Mesodermal cell (in vitro differentiated cells): ENCODE measurements around the gene NR4A3. TPM values are rescaled to one million over a fixed set of nuclear protein-coding genes. Genes with fewer than 3 reads are reported as not detected.
A peak's percentile ranks its signal among the peaks of the same experiment; 100 is the strongest.
"Not testable (repeated sequence)": the region's sequence is repeated elsewhere in the genome, so short reads cannot be mapped to it uniquely, and the experiment has no call there.

Source experiments
- H3K27ac ChIP-seq: 2 replicates; pipeline ENCODE4 v1.7.0; 2013; ENCODE audit warnings: mild to moderate bottlenecking, low read depth, low read length, moderate library complexity; ENCODE audit not compliant: severe bottlenecking
- H3K36me3 ChIP-seq: 2 replicates; pipeline ENCODE4 v1.7.1; 2013; ENCODE audit warnings: mild to moderate bottlenecking, low read length, moderate library complexity; ENCODE audit not compliant: control insufficient read depth, insufficient read depth
- H3K4me1 ChIP-seq: one replicate; pipeline ENCODE4 v1.7.1; 2013; ENCODE audit warnings: mild to moderate bottlenecking, low read length; ENCODE audit not compliant: insufficient read depth, control insufficient read depth, poor library complexity, severe bottlenecking
- H3K4me3 ChIP-seq: 2 replicates; pipeline ENCODE4 v1.7.0; 2013; ENCODE audit warnings: low read length, control low read depth, mild to moderate bottlenecking; ENCODE audit not compliant: insufficient read depth, poor library complexity, severe bottlenecking; ENCODE audit errors: extremely low read depth
- H3K9me3 ChIP-seq: 2 replicates; pipeline ENCODE4 v1.7.1; 2013; ENCODE audit warnings: mild to moderate bottlenecking, low read length, moderate library complexity; ENCODE audit not compliant: control insufficient read depth
- WGBS, 2 experiments: methylation state at CpG; one replicate each; pipeline ENCODE4 v1.1.5; 2013; ENCODE audit warnings: missing lambda C conversion rate in 2 of 2; ENCODE audit not compliant: insufficient coverage in 2 of 2; 5-methylcytosine and 5-hydroxymethylcytosine counted together
- polyA plus RNA-seq, 2 experiments: library from polyadenylated mRNA; stranded (reverse); fragments of 50-300 nt; gene quantifications; one replicate each; pipeline ENCODE4 v1.2.3, GENCODE V29; 2013

NR4A3 gene
- 0.96 TPM for polyA plus RNA-seq (2013, experiment 1 of 2)
- 0.81 TPM for polyA plus RNA-seq (2013, experiment 2 of 2)

DNA sequence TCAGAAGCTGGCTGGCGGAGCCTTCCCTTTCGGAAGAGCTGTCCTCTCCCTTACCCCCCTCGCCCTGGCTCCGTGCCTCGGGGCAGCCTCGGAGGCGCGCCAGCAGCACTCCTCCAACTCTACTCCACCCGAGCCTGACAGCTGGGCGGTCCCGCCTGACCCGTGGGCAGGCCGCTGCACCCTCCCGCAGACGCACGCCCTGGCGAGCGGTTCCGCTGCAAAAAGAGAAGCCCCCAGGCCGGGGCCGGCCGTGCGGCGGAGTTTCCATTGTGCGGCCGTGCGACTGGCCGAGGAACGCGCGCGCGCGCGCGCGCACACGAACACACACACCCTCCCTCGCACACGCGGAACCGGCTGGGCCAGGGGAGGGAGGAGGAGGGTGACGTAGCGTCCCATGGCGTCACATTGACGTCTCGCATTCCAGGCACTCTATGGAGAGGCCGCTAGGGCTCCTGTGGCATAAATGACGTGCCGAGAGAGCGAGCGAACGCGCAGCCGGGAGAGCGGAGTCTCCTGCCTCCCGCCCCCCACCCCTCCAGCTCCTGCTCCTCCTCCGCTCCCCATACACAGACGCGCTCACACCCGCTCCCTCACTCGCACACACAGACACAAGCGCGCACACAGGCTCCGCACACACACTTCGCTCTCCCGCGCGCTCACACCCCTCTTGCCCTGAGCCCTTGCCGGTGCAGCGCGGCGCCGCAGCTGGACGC lies at the start of gene NR4A3:
Gene NR4A3 (plus strand): TSS at position 490 of the 713 bp plus-strand sequence. CDS start 6,158 bp downstream, outside the sequence.
- Histone ChIP-seq H3K36me3 (no peaks in the 10 kb centered on the region), H3K27ac (peak within 1 kb of the TSS; percentile 87), H3K9me3 (no peaks in the 10 kb centered on the region), H3K4me3 (peak within 1 kb of the TSS; percentile 71), H3K4me1 (peaks cover 12% of the 10 kb centered on the region)
- 0% methylated on average over 34 to 37 of the region's 75 CpGs for WGBS, 2 experiments

DNA sequence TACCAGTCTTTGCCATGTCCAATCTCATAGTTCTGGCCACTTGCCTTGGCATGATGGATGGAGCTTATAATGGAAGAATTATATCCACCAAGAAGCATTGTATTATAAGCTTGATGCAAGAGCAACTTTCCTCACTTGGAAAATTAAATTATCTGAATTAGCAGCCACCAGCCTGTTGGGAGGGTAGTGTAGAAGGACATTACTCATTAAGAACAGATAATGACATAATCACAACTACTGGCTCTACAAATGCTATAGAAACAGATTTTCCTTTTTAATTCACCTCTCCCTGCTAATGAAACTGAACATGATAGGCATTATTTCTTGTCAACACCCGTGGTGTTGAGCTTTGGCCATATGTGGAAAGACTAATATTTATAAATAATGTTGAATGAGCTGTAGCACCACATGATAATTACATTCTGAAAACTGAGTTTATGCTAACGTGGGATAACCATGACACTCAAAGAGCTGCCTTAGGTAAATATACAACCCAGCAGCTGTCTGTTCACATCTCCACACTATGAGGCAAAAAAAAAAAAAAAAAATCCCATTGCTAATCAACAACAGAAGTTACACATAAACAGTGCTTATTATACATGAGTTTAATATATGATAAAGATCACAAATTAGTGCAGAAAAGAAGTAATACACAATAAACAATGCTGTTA lies 48.1 kb upstream of the NR4A3 start:
- WGBS, 2 experiments: 40% methylated on average over 1 of the region's 2 CpGs; no CpG with 5 or more reads in 1 of the 2 experiments
- no peaks in the 10 kb centered on the region for H3K9me3 ChIP-seq
- no peak overlapping the region for H3K4me3 ChIP-seq
- no peaks in the 10 kb centered on the region for H3K4me1 ChIP-seq
- no peak overlapping the region for H3K27ac ChIP-seq
- no peaks in the 10 kb centered on the region for H3K36me3 ChIP-seq

DNA sequence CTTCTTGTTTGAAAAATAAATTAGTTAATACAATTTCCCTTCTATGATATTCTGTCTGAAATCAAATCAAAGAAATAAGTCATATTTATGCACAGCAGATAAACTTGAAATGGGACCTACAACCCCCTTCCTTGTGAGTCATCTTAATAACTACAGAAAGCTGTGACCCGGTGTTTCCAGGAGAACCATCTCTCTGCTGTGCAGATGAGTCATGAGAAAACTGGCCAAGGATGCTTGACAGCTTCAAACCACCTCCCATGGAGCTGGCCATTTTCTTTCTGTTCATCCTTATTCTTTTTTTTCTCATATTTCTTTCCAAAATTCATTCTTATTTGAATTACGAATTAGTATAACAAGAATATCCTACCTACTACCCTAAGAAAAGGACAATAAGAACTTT lies 43.4 kb upstream of the NR4A3 start:
- H3K9me3 ChIP-seq: no peaks in the 10 kb centered on the region
- 100% methylated on average over 1 of the region's 2 CpGs for WGBS, 2 experiments
- H3K36me3 ChIP-seq: no peaks in the 10 kb centered on the region
- no peak overlapping the region for H3K4me3 ChIP-seq
- H3K27ac ChIP-seq: no peak overlapping the region
- H3K4me1 ChIP-seq: no peaks in the 10 kb centered on the region

DNA sequence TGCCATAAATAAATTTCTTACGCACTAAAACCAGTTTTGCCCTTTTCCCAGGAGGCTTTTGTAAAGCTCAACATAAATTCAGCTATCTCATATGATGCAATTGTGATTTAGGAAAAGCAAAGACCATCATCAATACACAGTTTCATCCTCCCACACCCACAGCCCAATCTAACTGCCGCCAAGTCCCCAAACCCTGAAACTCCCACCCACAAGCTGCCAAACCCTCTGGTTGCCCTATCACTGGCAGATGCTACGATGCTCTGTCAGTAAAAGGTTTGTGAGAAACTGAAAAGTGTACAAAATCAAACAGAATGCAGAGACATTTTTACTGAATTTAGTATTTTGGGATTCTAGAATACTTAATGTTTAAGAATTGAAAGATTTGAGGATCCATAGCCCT lies 42.8 kb upstream of the NR4A3 start:
- WGBS, 2 experiments: 100% methylated on average over 1 of the region's 3 CpGs; no CpG with 5 or more reads in 1 of the 2 experiments
- no peaks in the 10 kb centered on the region for H3K9me3 ChIP-seq
- H3K4me1 ChIP-seq: no peaks in the 10 kb centered on the region
- no peak overlapping the region for H3K27ac ChIP-seq
- H3K4me3 ChIP-seq: no peak overlapping the region
- no peaks in the 10 kb centered on the region for H3K36me3 ChIP-seq

DNA sequence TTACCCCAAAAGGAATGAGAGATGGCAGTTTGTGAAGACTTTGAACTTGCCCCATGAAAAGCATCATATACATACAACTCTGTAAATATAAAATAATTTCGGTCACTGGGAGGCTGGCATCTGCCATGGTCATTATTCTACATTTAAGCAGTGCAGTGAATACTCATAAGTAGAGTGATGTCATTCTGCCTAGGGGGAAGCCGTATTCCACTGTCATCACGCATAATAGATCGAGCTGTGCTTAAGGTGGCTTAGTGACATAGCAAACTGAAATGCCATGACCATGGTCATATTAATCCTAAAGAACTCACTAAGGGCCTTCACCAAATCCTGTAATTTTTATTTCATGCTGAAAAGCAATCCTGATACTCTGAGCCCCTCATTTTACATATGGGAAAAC lies 42.4 kb upstream of the NR4A3 start:
- no peaks in the 10 kb centered on the region for H3K36me3 ChIP-seq
- no peak overlapping the region for H3K4me3 ChIP-seq
- WGBS, 2 experiments: 78 to 81% methylated on average over 3 to 4 of the region's 4 CpGs
- H3K4me1 ChIP-seq: no peaks in the 10 kb centered on the region
- no peaks in the 10 kb centered on the region for H3K9me3 ChIP-seq
- no peak overlapping the region for H3K27ac ChIP-seq

DNA sequence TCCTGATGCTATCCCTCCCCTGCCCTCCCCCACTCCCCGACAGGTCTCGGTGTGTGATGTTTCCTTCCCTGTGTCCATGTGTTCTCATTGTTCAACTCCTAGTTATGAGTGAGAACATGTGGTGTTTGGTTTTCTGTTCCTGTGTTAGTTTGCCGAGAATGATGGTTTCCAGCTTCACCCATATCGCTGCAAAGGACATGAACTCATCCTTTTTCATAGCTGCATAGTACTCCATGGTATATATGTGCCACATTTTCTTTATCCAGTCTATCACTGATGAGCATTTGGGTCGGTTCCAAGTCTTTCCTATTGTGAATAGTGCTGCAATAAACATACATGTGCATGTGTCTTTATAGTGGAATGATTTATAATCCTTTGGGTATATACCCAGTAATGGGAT lies 39.3 kb upstream of the NR4A3 start:
- not testable (repeated sequence) for H3K4me1 ChIP-seq, H3K4me3 ChIP-seq, H3K9me3 ChIP-seq, H3K27ac ChIP-seq, H3K36me3 ChIP-seq
- WGBS, 2 experiments: 80% methylated on average over 1 of the region's 5 CpGs; no CpG with 5 or more reads in 1 of the 2 experiments

DNA sequence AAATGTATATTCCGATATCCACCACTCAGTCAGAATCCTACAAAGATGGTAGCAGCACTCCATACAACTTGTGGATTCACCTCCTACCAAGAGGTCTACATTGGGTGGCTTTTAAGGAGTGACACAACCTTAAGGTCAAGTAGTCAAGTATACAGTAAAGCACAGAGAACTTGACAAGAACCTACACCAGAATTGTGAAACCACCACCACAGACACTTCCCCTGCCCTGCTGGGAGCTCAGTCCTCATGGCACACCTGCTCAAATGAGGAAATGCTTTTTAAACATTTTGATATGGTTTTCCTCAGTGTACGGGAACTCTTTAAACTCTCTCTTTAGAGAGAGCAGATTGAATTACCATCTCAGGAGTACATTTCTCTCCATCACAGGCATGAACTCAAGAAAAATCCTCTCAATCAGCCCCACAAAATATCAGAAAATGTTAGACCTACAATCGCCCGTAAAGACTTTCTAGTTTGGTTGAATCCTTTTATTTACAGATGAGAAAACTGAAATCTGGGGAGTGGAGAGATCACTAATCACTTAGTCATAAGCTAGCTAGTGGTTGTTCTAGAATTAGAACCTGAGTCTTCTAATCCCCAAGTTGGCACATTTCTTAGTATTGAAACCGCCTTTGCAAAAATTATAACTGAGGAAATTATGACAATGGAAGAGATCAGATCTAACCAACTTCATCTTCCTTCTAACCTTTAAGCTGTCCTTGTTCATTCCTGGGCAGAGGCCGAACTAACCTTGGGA lies 38.5 kb upstream of the NR4A3 start:
- no peaks in the 10 kb centered on the region for H3K36me3 ChIP-seq
- H3K4me3 ChIP-seq: no peak overlapping the region
- no peaks in the 10 kb centered on the region for H3K4me1 ChIP-seq
- H3K9me3 ChIP-seq: no peaks in the 10 kb centered on the region
- H3K27ac ChIP-seq: no peak overlapping the region
- 86 to 96% methylated on average over 1 to 2 of the region's 6 CpGs for WGBS, 2 experiments

DNA sequence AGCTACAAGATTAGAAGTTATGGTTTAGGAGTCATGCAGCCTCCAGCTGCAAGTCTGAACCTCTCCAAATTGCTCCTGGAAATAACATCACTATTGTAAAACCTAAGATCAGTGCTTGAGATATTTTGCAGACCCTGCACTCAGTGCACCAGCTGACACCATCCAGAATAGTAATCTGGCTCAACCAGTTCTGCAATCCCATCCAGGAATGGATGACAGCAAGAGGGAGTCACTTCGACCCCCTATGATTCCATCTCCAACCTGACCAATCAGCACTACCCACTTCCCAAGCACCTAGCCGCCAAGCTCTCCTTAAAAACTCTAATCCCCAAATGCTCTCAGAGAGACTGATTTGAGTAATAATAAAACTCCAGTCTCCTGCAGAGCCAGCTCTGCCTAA lies 37.9 kb upstream of the NR4A3 start:
- Histone ChIP-seq H3K9me3 (no peaks in the 10 kb centered on the region), H3K36me3 (no peaks in the 10 kb centered on the region), H3K27ac (no peak overlapping the region), H3K4me1 (no peaks in the 10 kb centered on the region), H3K4me3 (no peak overlapping the region)
- 80 to 83% methylated on average over 1 of the region's 2 CpGs for WGBS, 2 experiments

DNA sequence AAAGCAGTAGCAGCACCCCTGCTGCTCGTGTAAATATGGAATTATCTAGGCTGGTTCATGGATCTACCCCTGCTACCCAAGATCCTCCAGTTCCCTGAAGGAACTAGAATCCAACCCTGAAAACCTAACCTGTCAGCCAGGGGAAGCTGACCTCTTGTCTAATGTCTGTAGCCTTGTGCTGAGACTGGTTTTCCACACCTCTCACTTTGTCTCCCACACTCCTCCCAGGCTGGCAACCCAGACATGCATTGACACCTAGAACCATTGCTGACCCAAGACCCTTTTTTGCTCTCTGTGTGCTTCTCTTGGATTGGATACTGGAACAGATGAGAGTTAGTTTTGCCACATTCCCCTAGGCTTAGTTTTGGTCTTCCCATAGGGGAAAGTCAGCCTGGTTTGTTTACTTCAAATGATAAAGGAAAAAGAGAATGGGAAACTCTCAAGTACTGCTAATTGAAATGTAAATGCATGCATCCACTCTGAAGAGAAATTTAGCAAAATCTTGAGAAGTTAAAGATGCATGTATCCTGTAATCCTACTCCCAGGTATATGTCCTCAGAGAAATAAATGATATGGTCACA lies 36.6 kb upstream of the NR4A3 start:
- no peaks in the 10 kb centered on the region for H3K9me3 ChIP-seq
- no peaks in the 10 kb centered on the region for H3K4me1 ChIP-seq
- H3K4me3 ChIP-seq: no peak overlapping the region
- H3K36me3 ChIP-seq: no peaks in the 10 kb centered on the region
- 50 to 83% methylated on average over 1 of the region's 1 CpG for WGBS, 2 experiments
- no peak overlapping the region for H3K27ac ChIP-seq

DNA sequence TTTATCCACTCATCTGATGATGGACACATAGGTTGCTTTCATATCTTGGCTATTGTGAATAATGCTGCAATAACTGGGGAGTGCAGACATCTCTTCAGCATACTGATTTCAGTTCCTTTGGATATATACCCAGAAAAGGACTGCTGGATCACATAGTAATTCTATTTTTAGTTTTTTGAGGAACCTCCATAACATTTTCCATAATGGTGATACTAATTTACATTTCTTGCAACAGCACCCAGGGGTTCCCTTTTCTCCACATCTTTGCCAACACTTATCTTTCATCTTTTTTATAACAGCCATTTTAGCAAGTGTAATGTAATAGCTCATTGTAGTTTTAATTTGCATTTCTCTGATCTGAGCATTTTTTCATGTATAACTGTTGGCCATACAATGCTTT lies 34.1 kb upstream of the NR4A3 start:
- Histone ChIP-seq H3K36me3 (no peaks in the 10 kb centered on the region), H3K4me1 (no peaks in the 10 kb centered on the region), H3K27ac (no peak overlapping the region), H3K9me3 (no peaks in the 10 kb centered on the region), H3K4me3 (no peak overlapping the region)
